ENCODE data around the gene GLE1.

Gene GLE1

DNA sequence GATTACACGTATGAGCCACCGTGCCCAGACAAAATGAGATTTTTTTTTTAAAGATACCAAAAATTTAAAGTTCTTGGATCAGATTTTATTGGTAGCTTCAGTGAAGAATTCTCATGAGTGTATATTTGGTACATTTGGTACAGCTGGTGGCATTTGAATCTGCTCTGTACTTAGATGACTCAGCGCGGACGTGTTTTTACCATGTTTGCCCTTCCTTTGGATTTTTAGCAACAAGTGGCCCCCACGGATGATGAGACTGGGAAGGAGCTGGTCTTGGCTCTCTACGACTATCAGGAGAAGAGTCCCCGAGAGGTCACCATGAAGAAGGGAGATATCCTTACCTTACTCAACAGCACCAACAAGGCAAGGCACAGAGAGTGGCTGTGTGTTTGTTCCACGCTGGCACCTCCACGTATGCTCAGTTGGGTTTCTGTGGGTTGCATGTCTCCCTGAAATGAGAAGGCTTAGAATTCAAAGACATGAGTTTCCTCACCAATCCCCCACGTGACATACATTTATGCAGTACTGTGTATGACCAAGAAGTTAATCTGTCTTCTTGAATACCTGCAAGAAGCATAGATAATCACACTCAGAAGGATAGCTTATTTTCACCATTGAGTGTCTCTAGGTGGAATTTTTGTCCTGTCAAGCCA is 84.2 kb downstream of the GLE1 start:
- in situ Hi-C loops (cut with HindIII; ENCODE audit: low sequenced_read_pairs) = no loop called here
